HCT116 (cell line): ENCODE results near the gene AGPS. TPM values are rescaled to one million over a fixed set of nuclear protein-coding genes. Genes with fewer than 3 reads are reported as not detected.
"Not testable (repeated sequence)": the region's sequence is repeated elsewhere in the genome, so short reads cannot be mapped to it uniquely, and the experiment has no call there.

ENCODE experiments used
- ATAC-seq: fragments of 200-7000 bp; cut with Tn5 transposase; 2 replicates; pipeline ENCODE4 v1.9.1; 2020; ENCODE audit warnings: mild to moderate bottlenecking, moderate library complexity
- BruUV-seq: library from RNA; stranded (reverse); fragments of 400-500 nt; replicated peaks from 2 replicates; lab custom pipeline; 2021; lab: Mats Ljungman, UMichigan
- CTCF ChIA-PET: fragments of 300-600 bp; sonication (Branson Sonifier 250); formaldehyde crosslinking; loops from one replicate; lab custom pipeline; 2021; ENCODE audit warnings: antibody characterized with exemption; lab: Charles Lee
- POLR2A ChIA-PET: fragments of 300-600, 350-600 bp; sonication (Branson Sonifier 250); formaldehyde crosslinking; loops from one replicate; lab custom pipeline; 2021; ENCODE audit warnings: antibody characterized with exemption; lab: Charles Lee
- RAD21 ChIA-PET, 2 experiments: fragments of 300-600 bp; sonication (Branson Sonifier 250); formaldehyde crosslinking; loops; one replicate each; lab custom pipeline; 2023; ENCODE audit warnings: low total read pairs in 2 of 2; ENCODE audit not compliant: uncharacterized antibody in 2 of 2, unreplicated experiment in 2 of 2, low non-redundant PET in 1 of 2; lab: Charles Lee
- DNase-seq: peaks from one replicate; pipeline ENCODE4 v3.0.0-alpha.2; 2010; ENCODE audit warnings: low read depth, low spot score
- H2AFZ ChIP-seq: fragments of 200-600 bp; shearing (Covaris generic), sonication (generic); 2 replicates; pipeline ENCODE4 v1.6.1; 2017; ENCODE audit warnings: low read depth, mixed run types, mixed read lengths, antibody characterized with exemption, low read length; ENCODE audit not compliant: poor library complexity, severe bottlenecking
- H3K27ac ChIP-seq: 2 replicates; pipeline ENCODE4 v1.5.1; 2012; ENCODE audit warnings: low read depth, low read length
- H3K27me3 ChIP-seq: fragments of 200-600 bp; sonication (generic); 2 replicates; pipeline ENCODE4 v1.6.1; 2016; ENCODE audit warnings: mixed run types, low read length, mixed read lengths; ENCODE audit not compliant: insufficient read depth
- H3K36me3 ChIP-seq, 2 experiments: fragments of 200-500 bp in 1 of 2; fragments of 200-600 bp in 1 of 2; sonication (Bioruptor generic) in 1 of 2; sonication (generic) in 1 of 2; 2 replicates each; pipeline versions ENCODE4 v1.5.1 to v1.6.1; 2014 to 2016; ENCODE audit warnings: low read length in 2 of 2, inconsistent platforms in 1 of 2, mixed read lengths in 1 of 2, mixed run types in 1 of 2; ENCODE audit not compliant: insufficient read depth in 2 of 2, control insufficient read depth in 1 of 2
- H3K4me1 ChIP-seq, 2 experiments: fragments of 200-600 bp in 1 of 2; sonication (generic) in 1 of 2; 2 replicates each; pipeline versions ENCODE4 v1.5.1 to v1.6.1; 2012 to 2017; ENCODE audit warnings: low read length in 2 of 2, inconsistent platforms in 1 of 2, mild to moderate bottlenecking in 1 of 2, mixed read lengths in 1 of 2, mixed run types in 1 of 2, moderate library complexity in 1 of 2; ENCODE audit not compliant: insufficient read depth in 2 of 2, control insufficient read depth in 1 of 2
- H3K4me2 ChIP-seq: fragments of 200-600 bp; sonication (generic); 2 replicates; pipeline ENCODE4 v1.6.1; 2017; ENCODE audit warnings: mixed run types, low read length, mixed read lengths
- H3K4me3 ChIP-seq, 2 experiments: fragments of 200-600 bp in 1 of 2; sonication (generic) in 1 of 2; replicated peaks in 1 of 2; 2 replicates each; pipeline ENCODE4 v1.5.1; 2011 to 2016; ENCODE audit warnings: low read length in 2 of 2, control low read depth in 1 of 2, low read depth in 1 of 2, mild to moderate bottlenecking in 1 of 2, mixed read lengths in 1 of 2, mixed run types in 1 of 2
- H3K79me2 ChIP-seq: fragments of 200-600 bp; sonication (generic); 2 replicates; pipeline ENCODE4 v1.6.1; 2017; ENCODE audit warnings: mild to moderate bottlenecking, mixed run types, low read length, moderate library complexity, mixed read lengths; ENCODE audit not compliant: insufficient read depth
- H3K9ac ChIP-seq: fragments of 200-600 bp; sonication (generic); 2 replicates; pipeline ENCODE4 v1.6.1; 2016; ENCODE audit warnings: low read length, mixed read lengths
- H3K9me2 ChIP-seq: fragments of 200-600 bp; sonication (generic), shearing (Covaris generic); 2 replicates; pipeline ENCODE4 v1.6.1; 2017; ENCODE audit warnings: mixed run types, mild to moderate bottlenecking, moderate library complexity; ENCODE audit not compliant: insufficient read depth
- H3K9me3 ChIP-seq, 2 experiments: fragments of 200-500 bp in 1 of 2; fragments of 200-600 bp in 1 of 2; sonication (Bioruptor generic) in 1 of 2; sonication (generic) in 1 of 2; 2 replicates each; pipeline ENCODE4 v1.6.1; 2014 to 2017; ENCODE audit warnings: low read length in 2 of 2, mixed read lengths in 2 of 2, inconsistent platforms in 1 of 2, low read depth in 1 of 2, mild to moderate bottlenecking in 1 of 2, mixed run types in 1 of 2, moderate library complexity in 1 of 2; ENCODE audit not compliant: control insufficient read depth in 1 of 2, insufficient read depth in 1 of 2
- H4K20me1 ChIP-seq: fragments of 200-600 bp; sonication (generic), shearing (Covaris generic); 2 replicates; pipeline ENCODE4 v1.6.1; 2017; ENCODE audit warnings: mixed run types, mild to moderate bottlenecking, moderate library complexity; ENCODE audit not compliant: insufficient read depth
- JUND ChIP-seq: IDR thresholded peaks from 2 replicates; pipeline ENCODE4 v1.6.1; 2012
- SP1 ChIP-seq: IDR thresholded peaks from 2 replicates; pipeline ENCODE4 v1.6.1; 2012; ENCODE audit warnings: low read depth
- intact Hi-C: fragments of 100-400 bp; cut with micrococcal nuclease; formaldehyde crosslinking; loops from 2 replicates; pipeline ENCODE4 v1.10.0; 2022
- total RNA-seq: library from RNA; stranded (reverse); gene quantifications from one replicate; pipeline ENCODE4 v1.2.1, GENCODE V29; 2021; ENCODE audit not compliant: unreplicated experiment
- TF ChIP-seq, protein P1 (sequence below), 3 experiments: fragments of 200-600 bp in 1 of 3; sonication (generic) in 1 of 3; IDR thresholded peaks in 2 of 3; conservative IDR thresholded peaks in 1 of 3; 2 replicates each; pipeline ENCODE4 v1.5.1; 2012 to 2017; ENCODE audit warnings: low read depth in 2 of 3, low read length in 2 of 3, antibody characterized with exemption in 1 of 3, borderline replicate concordance in 1 of 3, control low read depth in 1 of 3, mild to moderate bottlenecking in 1 of 3, mixed read lengths in 1 of 3, mixed run types in 1 of 3, moderate library complexity in 1 of 3; ENCODE audit not compliant: insufficient read depth in 1 of 3

Gene AGPS
- total RNA-seq, 1 experiment from 2014 or later, result 66.6 TPM

- RAD21 ChIA-PET, H3K4me2 ChIP-seq, H2AFZ ChIP-seq, H3K9me3 ChIP-seq, ATAC-seq, H3K4me1 ChIP-seq, POLR2A ChIA-PET, H3K27me3 ChIP-seq, CTCF ChIA-PET, H3K36me3 ChIP-seq, intact Hi-C loops, H3K79me2 ChIP-seq, DNase-seq, H3K4me3 ChIP-seq, H3K27ac ChIP-seq, H4K20me1 ChIP-seq, H3K9me2 ChIP-seq, H3K9ac ChIP-seq, BruUV-seq: not testable (repeated sequence)
Measured at GRCh38 chr2:177368023-177368422, 24.6 kb upstream of the AGPS start.

GRCh38 chr2:177379354-177379753, 13.2 kb upstream of the AGPS start:
- Histone ChIP-seq H4K20me1 (no peaks in the 10 kb centered on the region), H3K9me3 (no peaks in the 10 kb centered on the region), H3K79me2 (no peaks in the 10 kb centered on the region), H3K27ac (no peak overlapping the region), H3K4me1 (no peaks in the 10 kb centered on the region), H3K4me2 (no peak overlapping the region), H3K4me3 (no peak overlapping the region), H3K9me2 (no peaks in the 10 kb centered on the region), H2AFZ (no peak overlapping the region), H3K27me3 (no peaks in the 10 kb centered on the region)
- ChIA-PET POLR2A (interaction anchor here (1.5 kb wide), 1 partner anchor 13 kb away, joined by 5 read pairs; the partner anchor contains the start of gene AGPS), CTCF (no interaction called here)
- no peak for ATAC-seq
- intact Hi-C loops, result no loop called here
- TF ChIP-seq, protein P1, sequence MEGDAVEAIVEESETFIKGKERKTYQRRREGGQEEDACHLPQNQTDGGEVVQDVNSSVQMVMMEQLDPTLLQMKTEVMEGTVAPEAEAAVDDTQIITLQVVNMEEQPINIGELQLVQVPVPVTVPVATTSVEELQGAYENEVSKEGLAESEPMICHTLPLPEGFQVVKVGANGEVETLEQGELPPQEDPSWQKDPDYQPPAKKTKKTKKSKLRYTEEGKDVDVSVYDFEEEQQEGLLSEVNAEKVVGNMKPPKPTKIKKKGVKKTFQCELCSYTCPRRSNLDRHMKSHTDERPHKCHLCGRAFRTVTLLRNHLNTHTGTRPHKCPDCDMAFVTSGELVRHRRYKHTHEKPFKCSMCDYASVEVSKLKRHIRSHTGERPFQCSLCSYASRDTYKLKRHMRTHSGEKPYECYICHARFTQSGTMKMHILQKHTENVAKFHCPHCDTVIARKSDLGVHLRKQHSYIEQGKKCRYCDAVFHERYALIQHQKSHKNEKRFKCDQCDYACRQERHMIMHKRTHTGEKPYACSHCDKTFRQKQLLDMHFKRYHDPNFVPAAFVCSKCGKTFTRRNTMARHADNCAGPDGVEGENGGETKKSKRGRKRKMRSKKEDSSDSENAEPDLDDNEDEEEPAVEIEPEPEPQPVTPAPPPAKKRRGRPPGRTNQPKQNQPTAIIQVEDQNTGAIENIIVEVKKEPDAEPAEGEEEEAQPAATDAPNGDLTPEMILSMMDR (IDR thresholded peaks at IDR 0.05 in 2 of 3, conservative IDR thresholded peaks at IDR 0.05 in 1 of 3; ENCODE audit: borderline replicate concordance in 1 of 3, insufficient read depth in 1 of 3, low read depth in 2 of 3, low read length in 2 of 3), result no peak
- TF ChIP-seq SP1, result no peak
- TF ChIP-seq JUND, result no peak
- TF ChIP-seq, all 23 proteins: peak for 0
- no TSS peak for BruUV-seq
- DNase-seq, result no peak
- Histone ChIP-seq H3K36me3 (no peaks in the 10 kb centered on the region), H3K9ac (no peak overlapping the region)
- RAD21 ChIA-PET, result no interaction called here
